ENCODE measurements around the gene LIAS.

DNA sequence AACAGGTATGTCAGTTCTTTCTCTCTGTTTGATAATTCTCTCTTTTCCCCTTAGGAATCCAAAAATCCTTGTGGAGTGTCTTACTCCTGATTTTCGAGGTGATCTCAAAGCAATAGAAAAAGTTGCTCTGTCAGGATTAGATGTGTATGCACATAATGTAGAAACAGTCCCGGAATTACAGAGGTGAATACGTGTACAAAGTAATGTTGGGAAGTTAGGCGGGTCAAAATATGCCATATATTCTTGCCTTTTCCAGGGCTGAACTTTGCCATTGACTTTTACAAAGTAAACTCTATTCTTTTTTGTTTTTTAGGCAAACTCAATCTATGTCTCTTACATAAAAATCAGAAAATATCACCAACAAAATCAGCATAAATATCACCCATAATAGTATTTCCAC lies 8.6 kb downstream of the LIAS start:
- TF ChIP-seq ZNF423 (tag by site-specific recombination; IDR thresholded peaks at IDR 0.05) (no peak), ZNF175 (tag by site-specific recombination; IDR thresholded peaks at IDR 0.05) (no peak), ZNF623 (tag by site-specific recombination; IDR thresholded peaks at IDR 0.05) (no peak), HOXA7 (CRISPR knock-in tag; IDR thresholded peaks at IDR 0.05; ENCODE audit: borderline replicate concordance) (no peak), ZSCAN30 (tag by site-specific recombination; IDR thresholded peaks at IDR 0.05) (no peak), ZNF112 (tag by site-specific recombination; IDR thresholded peaks at IDR 0.05) (no peak), GLIS2 (tag by site-specific recombination; IDR thresholded peaks at IDR 0.05) (no peak), ZNF473 (tag by site-specific recombination; IDR thresholded peaks at IDR 0.05) (no peak), KLF16 (tag by site-specific recombination; IDR thresholded peaks at IDR 0.05) (no peak), KLF9 (tag by site-specific recombination; IDR thresholded peaks at IDR 0.05; ENCODE audit: low read depth) (no peak)
- TF ChIP-seq, protein P1, sequence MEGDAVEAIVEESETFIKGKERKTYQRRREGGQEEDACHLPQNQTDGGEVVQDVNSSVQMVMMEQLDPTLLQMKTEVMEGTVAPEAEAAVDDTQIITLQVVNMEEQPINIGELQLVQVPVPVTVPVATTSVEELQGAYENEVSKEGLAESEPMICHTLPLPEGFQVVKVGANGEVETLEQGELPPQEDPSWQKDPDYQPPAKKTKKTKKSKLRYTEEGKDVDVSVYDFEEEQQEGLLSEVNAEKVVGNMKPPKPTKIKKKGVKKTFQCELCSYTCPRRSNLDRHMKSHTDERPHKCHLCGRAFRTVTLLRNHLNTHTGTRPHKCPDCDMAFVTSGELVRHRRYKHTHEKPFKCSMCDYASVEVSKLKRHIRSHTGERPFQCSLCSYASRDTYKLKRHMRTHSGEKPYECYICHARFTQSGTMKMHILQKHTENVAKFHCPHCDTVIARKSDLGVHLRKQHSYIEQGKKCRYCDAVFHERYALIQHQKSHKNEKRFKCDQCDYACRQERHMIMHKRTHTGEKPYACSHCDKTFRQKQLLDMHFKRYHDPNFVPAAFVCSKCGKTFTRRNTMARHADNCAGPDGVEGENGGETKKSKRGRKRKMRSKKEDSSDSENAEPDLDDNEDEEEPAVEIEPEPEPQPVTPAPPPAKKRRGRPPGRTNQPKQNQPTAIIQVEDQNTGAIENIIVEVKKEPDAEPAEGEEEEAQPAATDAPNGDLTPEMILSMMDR (tag by site-specific recombination; IDR thresholded peaks at IDR 0.05), result no peak
- TF ChIP-seq, protein P2, sequence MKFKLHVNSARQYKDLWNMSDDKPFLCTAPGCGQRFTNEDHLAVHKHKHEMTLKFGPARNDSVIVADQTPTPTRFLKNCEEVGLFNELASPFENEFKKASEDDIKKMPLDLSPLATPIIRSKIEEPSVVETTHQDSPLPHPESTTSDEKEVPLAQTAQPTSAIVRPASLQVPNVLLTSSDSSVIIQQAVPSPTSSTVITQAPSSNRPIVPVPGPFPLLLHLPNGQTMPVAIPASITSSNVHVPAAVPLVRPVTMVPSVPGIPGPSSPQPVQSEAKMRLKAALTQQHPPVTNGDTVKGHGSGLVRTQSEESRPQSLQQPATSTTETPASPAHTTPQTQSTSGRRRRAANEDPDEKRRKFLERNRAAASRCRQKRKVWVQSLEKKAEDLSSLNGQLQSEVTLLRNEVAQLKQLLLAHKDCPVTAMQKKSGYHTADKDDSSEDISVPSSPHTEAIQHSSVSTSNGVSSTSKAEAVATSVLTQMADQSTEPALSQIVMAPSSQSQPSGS (tag by site-specific recombination; IDR thresholded peaks at IDR 0.05; ENCODE audit: low read depth), result no peak
- TF ChIP-seq, protein P3, sequence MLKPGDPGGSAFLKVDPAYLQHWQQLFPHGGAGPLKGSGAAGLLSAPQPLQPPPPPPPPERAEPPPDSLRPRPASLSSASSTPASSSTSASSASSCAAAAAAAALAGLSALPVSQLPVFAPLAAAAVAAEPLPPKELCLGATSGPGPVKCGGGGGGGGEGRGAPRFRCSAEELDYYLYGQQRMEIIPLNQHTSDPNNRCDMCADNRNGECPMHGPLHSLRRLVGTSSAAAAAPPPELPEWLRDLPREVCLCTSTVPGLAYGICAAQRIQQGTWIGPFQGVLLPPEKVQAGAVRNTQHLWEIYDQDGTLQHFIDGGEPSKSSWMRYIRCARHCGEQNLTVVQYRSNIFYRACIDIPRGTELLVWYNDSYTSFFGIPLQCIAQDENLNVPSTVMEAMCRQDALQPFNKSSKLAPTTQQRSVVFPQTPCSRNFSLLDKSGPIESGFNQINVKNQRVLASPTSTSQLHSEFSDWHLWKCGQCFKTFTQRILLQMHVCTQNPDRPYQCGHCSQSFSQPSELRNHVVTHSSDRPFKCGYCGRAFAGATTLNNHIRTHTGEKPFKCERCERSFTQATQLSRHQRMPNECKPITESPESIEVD (tag by site-specific recombination; IDR thresholded peaks at IDR 0.05), result no peak
